GM18858 (cell line): ENCODE data around the gene TMEM62.
"Not testable (repeated sequence)": the region's sequence is repeated elsewhere in the genome, so short reads cannot be mapped to it uniquely, and the experiment has no call there.

Experiments used
- ATAC-seq: cut with Tn5 transposase; IDR thresholded peaks from one replicate; pipeline ENCODE4 v1.9.1; 2021; ENCODE audit not compliant: unreplicated experiment

Gene TMEM62

DNA sequence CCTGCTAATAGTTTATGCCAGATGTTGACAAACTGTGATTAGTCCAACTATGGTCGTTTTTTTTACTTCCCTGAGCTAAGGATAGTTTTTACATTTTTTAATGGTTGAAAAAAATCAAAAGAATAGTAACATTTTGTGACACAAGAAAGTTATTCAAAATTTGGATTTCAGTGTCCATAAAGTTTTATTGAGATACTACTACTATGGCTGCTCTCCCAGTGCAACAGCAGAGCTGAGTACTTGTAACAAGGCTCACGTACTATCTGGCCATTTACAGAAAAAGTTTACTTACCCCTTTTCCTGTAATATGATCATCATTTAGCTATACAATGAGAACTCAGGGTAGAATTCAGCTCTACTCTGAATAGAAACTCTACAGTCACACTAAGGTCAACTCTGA is 11.5 kb upstream of the TMEM62 start:
- no peak for ATAC-seq

DNA sequence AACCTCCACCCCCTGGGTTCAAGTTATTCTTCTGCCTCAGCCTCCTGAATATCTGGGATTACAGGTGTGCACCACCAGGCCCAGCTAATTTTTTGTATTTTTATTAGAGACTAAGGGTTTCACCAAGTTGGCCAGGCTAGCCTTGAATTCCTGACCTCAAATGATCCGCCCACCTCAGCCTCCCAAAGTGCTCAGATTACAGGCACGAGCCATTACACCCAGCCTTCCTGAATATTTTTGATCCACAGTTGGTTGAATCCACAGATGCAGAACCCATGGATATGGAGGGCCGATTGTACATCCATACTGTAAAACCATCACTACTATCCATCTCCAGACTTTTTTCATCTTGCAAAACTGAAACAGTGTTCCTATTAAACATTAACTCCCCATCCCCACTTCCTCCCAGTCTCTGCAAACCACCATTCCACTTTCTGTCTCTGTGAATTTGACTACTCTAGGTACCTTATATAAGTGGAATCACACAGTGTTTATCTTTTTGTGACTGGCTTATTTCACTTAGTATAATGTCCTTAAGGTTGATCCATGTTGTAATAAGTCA is 8.2 kb upstream of the TMEM62 start:
- ATAC-seq, result no peak

DNA sequence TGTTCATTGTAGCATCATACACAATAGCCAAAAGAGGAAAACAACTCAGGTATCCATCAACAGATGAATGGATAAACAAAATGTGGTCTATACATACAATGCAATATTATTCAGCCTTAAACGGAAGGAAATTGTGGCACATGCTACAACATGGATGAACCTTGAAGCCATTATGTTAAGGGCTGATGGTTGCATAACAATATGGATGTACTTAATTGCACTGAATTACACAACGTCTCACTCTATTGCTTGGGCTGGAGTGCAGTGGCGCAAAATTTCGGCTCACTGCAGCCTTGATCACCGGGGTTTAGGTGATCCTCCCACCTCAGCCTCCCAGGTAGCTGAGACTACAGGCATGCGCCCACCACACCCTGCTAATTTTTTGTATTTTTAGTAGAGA is 7.0 kb upstream of the TMEM62 start:
- no peak for ATAC-seq

DNA sequence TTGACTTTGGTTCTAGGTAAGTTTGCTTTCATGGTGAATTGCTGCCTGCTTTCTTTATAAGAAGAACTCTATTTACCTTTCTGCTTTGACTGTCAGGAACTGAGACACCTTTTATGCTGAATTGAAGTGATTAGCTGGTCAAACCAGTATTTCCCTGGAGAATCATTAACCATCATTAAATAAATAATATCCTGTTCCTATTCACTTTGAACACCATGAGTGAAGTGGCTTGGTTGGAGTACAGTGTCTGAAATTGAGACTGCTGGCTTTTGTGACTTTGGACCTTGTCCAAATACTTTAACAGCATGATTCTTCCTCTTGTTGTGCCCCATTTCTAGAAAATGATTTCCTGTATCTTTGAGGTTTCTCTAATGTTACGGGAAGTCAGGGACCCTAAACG is 5.6 kb upstream of the TMEM62 start:
- ATAC-seq, result no peak

DNA sequence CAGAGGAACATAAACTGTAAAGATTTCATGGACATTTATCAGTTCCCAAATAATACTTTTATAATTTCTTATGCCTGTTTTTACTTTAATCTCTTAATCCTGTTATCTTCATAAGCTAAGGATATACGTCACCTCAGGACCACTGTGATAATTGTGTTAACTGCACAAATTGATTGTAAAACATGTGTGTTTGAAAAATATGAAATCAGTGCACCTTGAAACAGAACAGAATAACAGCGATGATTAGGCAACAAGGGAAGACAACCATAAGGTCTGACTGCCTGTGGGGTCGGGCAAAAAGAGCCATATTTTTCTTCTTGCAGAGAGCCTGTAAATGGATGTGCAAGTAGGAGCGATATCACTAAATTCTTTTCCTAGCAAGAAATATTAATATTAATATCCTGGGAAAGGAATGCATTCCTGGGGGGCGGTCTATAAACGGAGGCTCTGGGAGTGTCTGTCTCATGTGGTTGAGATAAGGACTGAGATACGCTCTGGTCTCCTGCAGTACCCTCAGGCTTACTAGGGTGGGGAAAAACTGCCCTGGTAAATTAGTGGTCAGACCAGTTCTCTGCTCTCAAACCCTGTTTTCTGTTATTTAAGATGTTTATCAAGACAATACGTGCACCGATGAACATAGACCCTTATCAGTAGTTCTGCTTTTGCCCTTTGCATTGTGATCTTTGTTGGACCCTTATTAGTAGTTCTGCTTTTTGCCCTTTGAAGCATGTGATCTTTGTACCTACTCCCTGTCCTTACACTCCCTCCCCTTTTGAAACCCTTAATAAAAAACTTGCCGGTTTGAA is 5.0 kb upstream of the TMEM62 start:
- not testable (repeated sequence) for ATAC-seq

DNA sequence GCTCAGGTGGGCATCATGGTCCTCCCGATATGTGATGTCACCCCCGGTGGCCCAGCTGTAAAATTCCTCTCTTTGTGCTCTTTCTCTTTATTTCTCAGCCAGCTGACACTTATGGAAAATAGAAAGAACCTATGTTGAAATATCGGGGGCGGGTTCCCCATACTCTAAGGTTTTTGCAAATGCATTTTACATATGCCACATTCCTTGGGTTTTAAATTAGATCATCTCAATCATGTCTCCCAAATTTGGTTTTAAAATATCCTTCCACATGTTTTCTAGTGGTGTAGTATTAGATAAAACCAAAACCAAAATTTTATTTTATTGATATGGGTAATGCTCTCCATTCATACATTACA is 4.4 kb upstream of the TMEM62 start:
- no peak for ATAC-seq

DNA sequence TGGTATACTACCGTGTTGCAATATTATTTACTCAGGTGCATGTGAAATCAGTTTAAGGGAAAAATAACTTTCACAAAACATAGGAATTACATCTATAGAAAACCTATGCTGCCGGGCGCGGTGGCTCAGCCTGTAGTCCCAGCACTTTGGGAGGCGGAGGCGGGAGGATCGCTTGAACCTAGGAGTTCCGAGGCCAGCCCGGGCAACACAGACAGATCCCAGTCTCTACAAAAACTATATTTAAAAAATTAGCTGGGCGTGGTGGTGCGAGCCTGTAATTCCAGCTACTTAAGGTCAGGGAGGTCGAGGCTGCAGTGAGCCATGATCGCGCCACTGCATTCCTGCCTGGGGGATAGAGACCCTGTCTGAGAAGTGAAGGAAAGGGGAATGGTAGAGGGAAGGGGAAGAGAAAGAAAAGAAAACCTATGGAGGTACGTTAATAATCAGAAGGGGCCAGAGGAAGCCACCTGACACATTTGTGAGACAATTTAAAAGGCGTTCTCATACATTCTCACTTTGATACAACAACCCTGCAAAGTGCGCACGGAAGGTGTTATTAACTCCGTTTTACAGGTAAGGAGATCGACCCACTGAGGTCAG is 456 bp upstream of the TMEM62 start:
- no peak for ATAC-seq

DNA sequence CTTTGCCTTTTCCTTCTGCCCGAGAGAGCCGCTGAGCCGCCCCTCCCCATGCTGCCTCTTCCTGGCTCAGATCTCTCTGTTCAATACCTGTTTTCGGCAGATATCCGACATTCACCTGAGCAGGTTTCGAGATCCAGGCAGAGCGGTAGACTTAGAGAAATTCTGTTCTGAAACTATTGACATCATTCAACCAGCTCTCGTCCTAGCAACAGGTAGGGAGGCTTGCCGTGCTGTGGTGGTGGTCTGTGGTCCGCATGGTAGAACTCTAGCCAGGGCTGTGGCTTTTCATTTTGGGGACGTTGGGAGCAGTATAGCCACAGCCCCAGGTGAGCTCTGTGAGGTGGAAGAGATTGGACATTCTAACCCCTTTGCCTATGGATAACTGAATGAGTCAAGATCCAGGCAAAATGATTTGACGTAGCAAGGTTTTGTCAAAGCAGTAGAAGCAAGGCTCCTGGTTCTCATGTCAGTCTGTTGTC is 810 bp downstream of the TMEM62 start:
- no peak for ATAC-seq

DNA sequence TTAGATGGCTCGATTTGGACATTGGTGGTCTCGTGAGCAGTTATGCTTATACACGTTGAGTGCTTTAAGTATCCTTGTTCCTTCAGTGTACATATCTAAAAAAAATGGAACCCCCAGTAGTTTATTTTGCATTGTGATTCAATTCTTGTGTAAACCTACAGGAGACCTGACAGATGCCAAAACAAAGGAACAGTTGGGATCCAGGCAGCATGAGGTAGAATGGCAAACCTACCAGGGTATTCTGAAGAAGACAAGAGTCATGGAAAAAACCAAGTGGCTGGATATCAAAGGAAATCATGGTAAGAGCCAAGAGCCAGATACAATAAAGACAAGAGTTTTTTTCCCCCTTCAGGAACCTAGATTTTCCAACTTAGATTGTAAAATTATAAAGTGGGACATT is 2.0 kb downstream of the TMEM62 start:
- ATAC-seq, result no peak

DNA sequence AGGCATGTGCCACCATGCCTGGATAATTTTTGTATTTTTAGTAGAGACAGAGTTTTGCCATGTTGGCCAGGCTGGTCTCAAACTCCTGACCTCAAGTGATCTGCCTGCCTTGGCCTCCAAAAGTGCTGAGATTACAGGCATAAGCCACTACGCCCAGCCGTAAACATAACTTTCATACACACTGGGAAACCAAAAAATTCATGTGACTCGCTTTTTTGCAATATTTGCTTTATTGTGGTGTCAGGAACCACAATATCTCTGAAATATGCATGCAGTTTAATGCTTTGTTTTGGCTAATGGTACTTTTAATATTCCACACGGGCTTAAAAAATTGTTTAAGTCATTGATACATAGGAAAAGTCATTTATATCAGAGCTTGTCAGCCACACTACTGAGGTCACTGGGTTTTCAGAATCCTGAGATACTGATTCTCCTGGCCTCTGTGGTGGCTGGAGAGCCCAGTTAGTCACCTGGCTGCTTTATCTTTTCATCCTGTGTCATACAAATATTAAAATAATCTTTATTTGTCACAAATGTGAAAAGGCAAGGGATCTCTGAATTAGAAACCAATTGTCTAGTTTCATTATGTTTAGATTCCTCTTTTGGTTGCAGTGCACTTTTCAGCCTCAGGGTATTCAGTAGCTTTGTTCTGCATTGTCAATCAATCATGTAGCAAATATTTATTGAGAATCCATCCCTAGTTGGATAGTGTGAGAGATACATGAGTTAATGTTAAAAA is 10.0 kb downstream of the TMEM62 start:
- ATAC-seq, result no peak

DNA sequence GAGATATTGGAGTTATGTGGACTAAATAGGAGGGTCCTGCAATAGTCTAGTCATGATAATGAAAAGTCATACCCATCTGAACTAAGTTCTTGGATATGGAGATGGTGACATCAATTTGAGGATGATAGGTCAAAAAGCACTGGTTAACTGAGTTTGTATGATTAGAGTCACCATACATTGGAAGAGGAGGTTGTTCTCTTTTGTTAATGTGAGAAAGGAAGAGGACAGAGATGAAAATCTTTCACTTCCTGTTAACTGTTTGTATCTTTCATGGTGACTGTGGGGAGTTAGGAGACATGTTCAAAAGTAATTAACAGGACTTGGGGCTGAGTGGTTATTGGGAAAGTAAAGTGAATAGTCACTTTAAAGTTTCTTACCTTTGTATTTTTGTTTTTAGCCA is 11.1 kb downstream of the TMEM62 start:
- ATAC-seq, result no peak

DNA sequence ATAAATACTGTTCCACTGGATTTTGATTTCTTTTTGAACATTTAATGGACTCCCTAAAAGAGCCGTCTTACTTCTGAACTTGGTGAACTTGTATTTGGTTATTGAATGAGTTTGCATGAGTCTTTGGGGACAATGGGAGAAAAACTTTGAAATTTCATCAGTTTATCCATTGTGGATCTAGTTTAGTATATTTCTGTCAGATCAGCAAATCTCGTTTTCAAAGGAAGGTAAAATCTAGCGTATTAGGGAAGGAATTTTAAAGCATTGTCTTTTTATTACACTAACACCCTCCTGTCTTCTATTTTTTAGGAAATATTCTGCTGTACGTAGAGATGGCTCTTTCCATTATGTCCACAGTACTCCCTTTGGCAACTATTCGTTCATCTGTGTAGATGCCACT is 12.8 kb downstream of the TMEM62 start:
- ATAC-seq, result no peak

DNA sequence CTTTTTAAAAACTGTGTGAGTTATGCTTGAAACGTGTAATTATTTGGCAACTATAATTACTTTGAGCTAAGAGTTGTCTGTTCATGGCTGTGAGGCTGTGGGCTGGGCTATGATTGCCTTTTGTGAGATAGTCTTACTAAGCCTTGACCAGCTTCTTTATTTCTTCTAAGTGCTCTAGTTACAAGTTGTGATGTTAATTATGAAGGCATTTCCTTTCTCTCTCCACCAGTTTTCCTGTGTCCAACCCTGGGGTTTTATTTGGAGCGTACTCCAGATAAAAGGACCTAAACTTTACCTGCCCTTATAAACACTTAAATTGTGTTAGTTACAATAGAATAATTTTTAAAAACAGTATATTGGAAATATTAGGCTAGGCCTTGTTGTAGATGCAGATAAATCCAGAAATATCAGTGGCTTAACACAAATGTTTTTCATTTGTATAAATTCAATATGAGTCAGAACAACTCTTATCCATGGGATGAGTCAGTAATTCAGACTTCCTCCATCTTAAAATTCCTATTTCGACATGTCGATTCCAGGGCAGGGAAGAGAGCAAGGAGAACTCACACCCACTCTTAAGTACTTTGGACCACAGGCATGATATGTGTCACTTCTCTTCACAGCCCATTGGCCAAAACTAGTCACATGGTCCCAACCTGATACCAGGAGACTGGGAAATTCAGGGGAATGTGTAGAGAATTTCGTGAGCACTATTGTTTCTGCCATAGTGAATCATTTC is 17.0 kb downstream of the TMEM62 start:
- ATAC-seq, result no peak

DNA sequence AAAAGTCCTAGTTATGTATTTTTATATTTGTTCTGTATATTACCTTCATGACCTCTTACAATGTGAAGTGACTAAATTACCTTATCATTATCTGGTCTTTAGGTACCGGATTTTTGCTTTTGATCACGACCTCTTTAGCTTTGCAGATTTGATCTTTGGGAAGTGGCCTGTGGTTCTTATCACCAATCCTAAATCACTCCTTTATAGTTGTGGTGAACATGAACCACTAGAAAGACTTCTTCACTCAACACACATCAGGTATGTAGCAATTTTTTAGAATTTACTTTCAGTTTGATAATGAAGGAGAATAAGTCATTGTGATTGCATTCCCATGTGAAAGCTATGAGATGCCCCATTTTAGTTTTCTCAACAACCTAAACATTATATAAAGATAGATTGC is 18.3 kb downstream of the TMEM62 start:
- no peak for ATAC-seq

DNA sequence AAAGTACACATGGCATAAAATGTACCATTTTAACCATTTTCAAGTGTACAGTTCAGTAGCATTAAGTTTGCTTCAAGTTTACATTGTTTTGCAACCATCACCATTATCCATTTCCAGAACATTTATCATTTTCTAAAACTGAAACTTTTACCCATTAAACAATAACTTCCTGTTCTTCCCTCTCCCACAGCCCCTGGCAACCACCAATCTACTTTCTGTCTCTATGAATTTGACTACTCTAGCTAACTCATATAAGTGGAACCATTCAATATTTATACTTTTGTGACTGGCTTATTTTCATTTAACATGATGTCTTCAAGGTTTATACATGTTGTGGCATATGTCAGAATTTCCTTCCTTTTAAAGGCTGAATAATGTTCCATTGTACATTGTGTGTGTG is 19.9 kb downstream of the TMEM62 start:
- ATAC-seq, result no peak

DNA sequence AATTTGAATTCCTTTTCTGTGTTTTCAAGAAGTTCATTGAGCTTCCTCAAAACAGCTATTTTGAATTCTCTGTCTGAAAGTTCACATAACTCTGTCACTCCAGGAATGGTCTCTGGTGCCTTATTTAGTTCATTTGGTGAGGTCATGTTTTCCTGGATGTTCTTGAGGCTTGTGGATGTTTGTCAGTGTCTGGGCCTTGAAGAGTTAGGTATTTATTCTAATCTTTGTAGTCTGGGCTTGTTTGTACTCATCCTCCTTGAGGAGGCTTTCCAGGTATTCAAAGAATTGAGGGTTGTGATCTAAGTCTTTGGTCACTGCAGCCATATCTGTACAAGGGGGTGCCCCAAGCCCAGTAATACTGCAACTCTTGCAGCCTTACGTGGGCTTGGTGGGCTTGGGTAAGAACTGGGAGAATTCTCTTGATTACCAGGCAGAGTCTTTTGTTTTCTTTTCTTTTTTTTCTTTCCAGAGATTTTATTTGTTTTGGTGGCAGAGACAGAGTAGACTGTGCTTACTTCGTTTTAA is 32.5 kb downstream of the TMEM62 start:
- ATAC-seq, result no peak

DNA sequence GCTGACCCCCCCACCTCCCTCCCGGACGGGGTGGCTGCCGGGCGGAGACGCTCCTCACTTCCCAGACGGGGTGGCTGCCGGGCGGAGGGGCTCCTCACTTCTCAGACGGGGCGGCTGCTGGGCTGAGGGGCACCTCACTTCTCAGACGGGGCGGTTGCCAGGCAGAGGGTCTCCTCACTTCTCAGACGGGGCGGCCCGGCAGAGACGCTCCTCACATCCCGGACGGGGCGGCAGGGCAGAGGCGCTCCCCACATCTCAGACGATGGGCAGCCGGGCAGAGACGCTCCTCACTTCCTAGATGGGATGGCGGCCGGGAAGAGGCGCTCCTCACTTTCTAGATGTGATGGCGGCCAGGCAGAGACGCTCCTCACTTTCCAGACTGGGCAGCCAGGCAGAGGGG is 33.9 kb downstream of the TMEM62 start:
- ATAC-seq, result not testable (repeated sequence)

DNA sequence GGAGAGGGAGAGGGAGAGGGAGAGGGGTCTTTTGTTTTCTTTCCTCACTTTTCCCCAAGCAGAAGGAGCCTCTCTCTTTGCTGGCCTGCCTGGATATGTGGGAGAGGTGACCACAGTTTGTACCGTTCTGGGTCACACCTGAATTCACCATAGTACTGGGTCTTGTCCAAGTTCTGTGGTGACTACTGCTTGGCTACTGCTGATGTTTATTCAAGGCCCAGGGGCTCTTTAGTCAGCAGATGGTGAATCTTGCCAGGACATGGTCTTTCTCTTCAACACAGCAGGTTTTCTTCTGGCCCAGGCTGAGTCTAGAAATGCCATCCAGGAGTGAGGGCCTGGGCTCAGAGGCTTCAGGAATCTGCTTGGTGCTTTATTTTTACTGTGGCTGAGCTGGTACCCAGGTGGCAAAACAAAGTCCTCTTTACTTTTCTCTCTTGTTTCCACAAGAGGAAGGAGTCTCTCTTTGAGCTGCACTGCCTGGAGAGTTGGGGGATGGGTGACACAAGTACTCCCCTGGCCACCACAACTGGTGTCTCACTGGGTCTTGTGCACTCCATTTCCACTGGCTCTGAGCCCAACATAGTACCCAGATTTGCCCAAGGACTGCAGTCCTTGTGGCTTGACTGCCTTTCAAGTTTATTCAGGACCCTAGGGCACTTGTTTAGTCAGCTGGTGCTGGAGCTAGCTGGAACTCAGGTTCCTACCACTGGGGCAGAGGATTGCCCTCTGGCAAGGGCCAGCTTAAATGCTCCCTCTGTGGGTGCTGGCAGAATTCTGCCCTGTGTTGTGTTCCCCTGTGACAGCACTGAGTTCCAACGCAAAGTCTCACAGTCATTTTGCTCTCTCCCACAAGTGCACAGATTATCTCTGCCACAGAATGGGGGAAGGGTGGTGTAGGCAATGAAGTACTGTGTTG is 35.1 kb downstream of the TMEM62 start:
- ATAC-seq, result no peak

DNA sequence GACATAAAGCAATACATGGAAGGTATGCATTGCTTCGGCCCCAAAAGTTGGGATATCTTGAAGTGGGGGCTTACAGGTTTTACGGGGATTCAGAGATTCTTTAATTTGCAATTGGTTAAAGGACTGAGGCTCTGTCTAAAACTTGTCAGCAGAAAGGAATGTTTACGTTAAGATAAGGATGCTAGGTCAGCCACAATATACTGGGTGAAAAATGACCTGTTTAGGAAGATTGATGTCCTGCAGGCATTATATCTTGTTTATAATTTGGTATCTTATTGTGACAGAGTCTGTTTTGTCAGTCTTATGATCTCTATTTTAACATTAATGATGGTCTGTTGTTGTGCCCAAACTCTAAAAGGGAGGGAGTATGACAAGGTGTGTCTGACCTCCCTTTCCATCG is 36.5 kb downstream of the TMEM62 start:
- no peak for ATAC-seq
